Measurements from ENCODE around the gene PARD3B. TPM values are rescaled to one million over a fixed set of nuclear protein-coding genes. Genes with fewer than 3 reads are reported as not detected.

The PARD3B gene
- total RNA-seq, 1 experiment from 2014 or later = 3.9 TPM

DNA sequence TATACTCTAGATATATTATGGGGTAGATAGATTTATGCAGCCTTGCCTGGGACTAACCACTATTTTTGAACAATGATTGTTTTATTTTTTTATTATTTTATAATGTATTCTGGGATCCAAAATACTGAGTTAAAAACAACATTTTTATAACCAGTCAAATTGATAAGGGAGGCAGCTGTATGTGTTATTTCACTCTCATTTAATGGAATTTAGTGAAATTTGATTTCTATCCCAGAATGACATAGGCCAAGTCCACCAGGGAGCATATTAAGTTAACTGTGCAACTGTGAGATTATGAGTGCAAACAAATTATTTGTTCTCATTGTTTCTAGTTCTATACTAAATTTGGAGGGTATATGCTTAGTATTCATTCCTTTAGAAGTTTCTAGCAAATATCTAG, 583.5 kb downstream of the PARD3B start:
- Histone ChIP-seq H3K4me2 (ENCODE audit: low read length) (no peak overlapping the region), H3K27me3 (ENCODE audit: low read length) (no peaks in the 10 kb centered on the region), H2AFZ (ENCODE audit: low read length) (no peak overlapping the region), H3K4me1 (ENCODE audit: insufficient read depth, low read length) (no peaks in the 10 kb centered on the region), H3K9me2 (replicated peaks; ENCODE audit: low read length) (no peaks in the 10 kb centered on the region), H3F3A (ENCODE audit: low read length, unreplicated experiment) (no peaks in the 10 kb centered on the region), H3K9me3 (ENCODE audit: low read length) (no peaks in the 10 kb centered on the region), H4K20me1 (ENCODE audit: low read length) (no peaks in the 10 kb centered on the region), H3K36me3 (ENCODE audit: low read depth, low read length) (no peaks in the 10 kb centered on the region), H3K79me2 (ENCODE audit: low read length) (no peaks in the 10 kb centered on the region), H3K27ac (ENCODE audit: low read length) (no peak overlapping the region), H3K4me3 (ENCODE audit: low read length) (no peak overlapping the region), H3K9ac (ENCODE audit: low read length) (no peak overlapping the region)
- intact Hi-C loops (cut with micrococcal nuclease) = no loop called here
- no peak for TF ChIP-seq EZH2 (IDR thresholded peaks at IDR 0.05; ENCODE audit: low read length, unreplicated experiment)
- TF ChIP-seq EZH2phosphoT487 (IDR thresholded peaks at IDR 0.05; ENCODE audit: borderline replicate concordance, low read length) = no peak
- TF ChIP-seq, protein P1, sequence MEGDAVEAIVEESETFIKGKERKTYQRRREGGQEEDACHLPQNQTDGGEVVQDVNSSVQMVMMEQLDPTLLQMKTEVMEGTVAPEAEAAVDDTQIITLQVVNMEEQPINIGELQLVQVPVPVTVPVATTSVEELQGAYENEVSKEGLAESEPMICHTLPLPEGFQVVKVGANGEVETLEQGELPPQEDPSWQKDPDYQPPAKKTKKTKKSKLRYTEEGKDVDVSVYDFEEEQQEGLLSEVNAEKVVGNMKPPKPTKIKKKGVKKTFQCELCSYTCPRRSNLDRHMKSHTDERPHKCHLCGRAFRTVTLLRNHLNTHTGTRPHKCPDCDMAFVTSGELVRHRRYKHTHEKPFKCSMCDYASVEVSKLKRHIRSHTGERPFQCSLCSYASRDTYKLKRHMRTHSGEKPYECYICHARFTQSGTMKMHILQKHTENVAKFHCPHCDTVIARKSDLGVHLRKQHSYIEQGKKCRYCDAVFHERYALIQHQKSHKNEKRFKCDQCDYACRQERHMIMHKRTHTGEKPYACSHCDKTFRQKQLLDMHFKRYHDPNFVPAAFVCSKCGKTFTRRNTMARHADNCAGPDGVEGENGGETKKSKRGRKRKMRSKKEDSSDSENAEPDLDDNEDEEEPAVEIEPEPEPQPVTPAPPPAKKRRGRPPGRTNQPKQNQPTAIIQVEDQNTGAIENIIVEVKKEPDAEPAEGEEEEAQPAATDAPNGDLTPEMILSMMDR (conservative IDR thresholded peaks at IDR 0.05; ENCODE audit: low read depth, low read length) = no peak
- POLR2A ChIA-PET (ENCODE audit: unreplicated experiment) = no interaction called here
- DNase-seq (no peak), ATAC-seq (no peak)
- CTCF ChIA-PET = no interaction called here
- BruUV-seq (replicated peaks) = no TSS peak

DNA sequence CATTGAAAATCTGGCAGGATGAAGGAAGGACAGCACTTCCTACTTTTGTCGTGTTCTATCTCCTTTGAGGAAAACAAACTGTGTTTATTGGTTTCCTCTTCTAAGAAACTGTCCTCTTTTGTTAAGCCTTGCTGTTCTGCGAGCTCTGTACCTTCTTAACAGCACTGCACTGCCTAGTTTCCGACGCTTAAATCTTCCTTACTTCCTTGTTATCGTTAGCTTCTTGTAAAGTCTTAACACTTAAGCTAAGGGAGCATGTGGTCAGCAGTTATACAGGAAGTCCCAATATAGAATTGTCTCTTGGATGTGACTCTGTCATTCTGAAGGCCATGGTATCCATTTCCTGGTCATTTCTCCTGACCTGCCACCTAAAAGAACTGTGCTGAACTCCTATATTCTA, 584.3 kb downstream of the PARD3B start:
- Histone ChIP-seq H3K4me3 (ENCODE audit: low read length) (no peak overlapping the region), H3K27me3 (ENCODE audit: low read length) (no peaks in the 10 kb centered on the region), H3K9me2 (replicated peaks; ENCODE audit: low read length) (no peaks in the 10 kb centered on the region), H3F3A (ENCODE audit: low read length, unreplicated experiment) (no peaks in the 10 kb centered on the region), H3K36me3 (ENCODE audit: low read depth, low read length) (no peaks in the 10 kb centered on the region), H3K27ac (ENCODE audit: low read length) (no peak overlapping the region), H3K79me2 (ENCODE audit: low read length) (no peaks in the 10 kb centered on the region), H2AFZ (ENCODE audit: low read length) (no peak overlapping the region), H3K9ac (ENCODE audit: low read length) (no peak overlapping the region), H4K20me1 (ENCODE audit: low read length) (no peaks in the 10 kb centered on the region), H3K9me3 (ENCODE audit: low read length) (no peaks in the 10 kb centered on the region), H3K4me1 (ENCODE audit: insufficient read depth, low read length) (no peaks in the 10 kb centered on the region), H3K4me2 (ENCODE audit: low read length) (no peak overlapping the region)
- intact Hi-C loops (cut with micrococcal nuclease) = no loop called here
- no peak for TF ChIP-seq EZH2phosphoT487 (IDR thresholded peaks at IDR 0.05; ENCODE audit: borderline replicate concordance, low read length)
- no peak for TF ChIP-seq EZH2 (IDR thresholded peaks at IDR 0.05; ENCODE audit: low read length, unreplicated experiment)
- TF ChIP-seq, protein P1 (conservative IDR thresholded peaks at IDR 0.05; ENCODE audit: low read depth, low read length) = no peak
- BruUV-seq (replicated peaks) = no TSS peak
- ATAC-seq (no peak), DNase-seq (no peak)
- POLR2A ChIA-PET (ENCODE audit: unreplicated experiment) = no interaction called here
- CTCF ChIA-PET = no interaction called here

DNA sequence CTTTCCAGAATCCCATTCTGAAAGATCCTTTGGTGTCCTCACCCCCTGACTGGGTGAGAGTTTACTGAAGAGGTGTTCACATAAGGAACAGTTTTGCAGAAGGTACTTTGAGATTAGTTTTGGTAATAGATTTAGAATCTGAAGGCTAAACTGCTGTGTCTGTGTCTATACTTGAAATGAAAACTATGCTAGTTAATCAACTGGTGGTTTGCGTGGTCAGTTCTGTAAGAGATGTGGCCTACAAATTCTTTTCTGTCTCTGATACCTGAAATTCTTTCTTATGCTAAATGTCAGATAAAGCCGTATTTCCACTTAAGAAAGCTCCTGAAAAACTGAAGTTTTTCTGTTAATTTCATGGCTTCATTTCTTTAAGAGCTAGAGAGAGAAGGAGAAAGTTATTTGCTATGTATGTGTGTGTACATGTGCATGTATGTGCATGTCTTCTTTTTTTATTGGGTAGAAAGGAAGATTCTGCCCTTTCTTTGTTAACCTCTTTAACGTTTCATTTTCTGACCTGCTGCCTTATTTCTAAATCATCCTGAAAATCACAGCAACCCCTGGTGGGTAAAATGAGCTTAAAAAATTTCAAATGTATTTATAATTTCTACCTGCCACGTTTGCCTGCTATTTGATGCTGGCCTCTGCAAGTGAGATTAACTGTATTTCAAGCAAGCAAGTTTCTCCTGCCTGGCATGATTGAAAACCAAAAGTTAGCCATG, 585.0 kb downstream of the PARD3B start:
- Histone ChIP-seq H2AFZ (ENCODE audit: low read length) (no peak overlapping the region), H3F3A (ENCODE audit: low read length, unreplicated experiment) (no peaks in the 10 kb centered on the region), H3K9me2 (replicated peaks; ENCODE audit: low read length) (no peaks in the 10 kb centered on the region), H3K4me3 (ENCODE audit: low read length) (no peak overlapping the region), H3K27ac (ENCODE audit: low read length) (no peak overlapping the region), H3K4me1 (ENCODE audit: insufficient read depth, low read length) (no peaks in the 10 kb centered on the region), H3K79me2 (ENCODE audit: low read length) (no peaks in the 10 kb centered on the region), H4K20me1 (ENCODE audit: low read length) (no peaks in the 10 kb centered on the region), H3K9ac (ENCODE audit: low read length) (no peak overlapping the region), H3K4me2 (ENCODE audit: low read length) (no peak overlapping the region), H3K9me3 (ENCODE audit: low read length) (no peaks in the 10 kb centered on the region), H3K27me3 (ENCODE audit: low read length) (no peaks in the 10 kb centered on the region), H3K36me3 (ENCODE audit: low read depth, low read length) (no peaks in the 10 kb centered on the region)
- intact Hi-C loops (cut with micrococcal nuclease) = no loop called here
- TF ChIP-seq EZH2phosphoT487 (IDR thresholded peaks at IDR 0.05; ENCODE audit: borderline replicate concordance, low read length) (no peak), EZH2 (IDR thresholded peaks at IDR 0.05; ENCODE audit: low read length, unreplicated experiment) (no peak)
- TF ChIP-seq, protein P1 (conservative IDR thresholded peaks at IDR 0.05; ENCODE audit: low read depth, low read length) = peak; percentile 18; the same call in 1 of the 2 replicates
- CTCF ChIA-PET = interaction anchor here (0.6 kb wide), 1 partner anchor 260 kb away, joined by 3 read pairs; no protein-coding TSS in a partner anchor
- ATAC-seq (no peak), DNase-seq (no peak)
- POLR2A ChIA-PET (ENCODE audit: unreplicated experiment) = no interaction called here
- no TSS peak for BruUV-seq (replicated peaks)

All from PC-3 (cell line).